CD4-positive, alpha-beta memory T cell (primary cell): ENCODE data around the gene PTPRJ. TPM values are rescaled to one million over a fixed set of nuclear protein-coding genes. Genes with fewer than 3 reads are reported as not detected.

Source experiments
- CTCF ChIA-PET: fragments of 350-600 bp; sonication (Branson Sonifier 250); formaldehyde crosslinking; loops from one replicate; lab custom pipeline; 2021; ENCODE audit warnings: inconsistent platforms; ENCODE audit not compliant: partially characterized antibody; lab: Charles Lee
- POLR2A ChIA-PET: fragments of 350-600 bp; sonication (Branson Sonifier 250); formaldehyde crosslinking; loops from one replicate; lab custom pipeline; 2021; ENCODE audit not compliant: partially characterized antibody; lab: Charles Lee
- DNase-seq, 5 donors: peaks; one replicate each; pipeline versions ENCODE4 v3.0.0 to v3.0.0-alpha.2; 2020 to 2022; ENCODE audit warnings: mixed read lengths in 1 of 5
- H3K27ac ChIP-seq: one replicate; pipeline ENCODE4 v1.7.0; 2013; ENCODE audit warnings: low read depth, low read length
- H3K27me3 ChIP-seq: 2 replicates; pipeline ENCODE4 v1.7.0; 2013; ENCODE audit warnings: mild to moderate bottlenecking, low read length, moderate library complexity; ENCODE audit not compliant: insufficient read depth
- H3K36me3 ChIP-seq: 2 replicates; pipeline ENCODE4 v1.7.0; 2013; ENCODE audit warnings: mild to moderate bottlenecking, low read length, moderate library complexity; ENCODE audit not compliant: insufficient read depth
- H3K4me1 ChIP-seq: 2 replicates; pipeline ENCODE4 v1.7.0; 2013; ENCODE audit warnings: mild to moderate bottlenecking, low read length, moderate library complexity; ENCODE audit not compliant: insufficient read depth
- H3K4me3 ChIP-seq, 2 donors: one replicate each; pipeline ENCODE4 v1.7.0; 2013; ENCODE audit warnings: low read length in 2 of 2, mild to moderate bottlenecking in 1 of 2
- H3K9me3 ChIP-seq, 2 donors: one replicate each; pipeline ENCODE4 v1.7.0; 2013; ENCODE audit warnings: low read length in 2 of 2, control low read depth in 1 of 2; ENCODE audit not compliant: control insufficient read depth in 1 of 2
- H3K27ac Mint-ChIP-seq, 7 donors: one replicate each; pipeline ENCODE4 v1.8.0; 2020 to 2021; ENCODE audit warnings: mixed read lengths in 7 of 7, mild to moderate bottlenecking in 6 of 7, inconsistent platforms in 3 of 7, moderate library complexity in 3 of 7
- H3K27me3 Mint-ChIP-seq, 2 donors: one replicate each; pipeline ENCODE4 v1.8.0; 2020 to 2021; ENCODE audit warnings: mixed read lengths in 2 of 2
- H3K36me3 Mint-ChIP-seq, 2 donors: one replicate each; pipeline ENCODE4 v1.8.0; 2020 to 2021; ENCODE audit warnings: mixed read lengths in 2 of 2, inconsistent platforms in 1 of 2, mild to moderate bottlenecking in 1 of 2
- H3K4me1 Mint-ChIP-seq, 4 donors: one replicate each; pipeline ENCODE4 v1.8.0; 2020 to 2021; ENCODE audit warnings: mixed read lengths in 4 of 4, mild to moderate bottlenecking in 1 of 4
- H3K4me3 Mint-ChIP-seq, 8 donors: one replicate each; pipeline ENCODE4 v1.8.0; 2020 to 2021; ENCODE audit warnings: mixed read lengths in 8 of 8, mild to moderate bottlenecking in 7 of 8, moderate library complexity in 6 of 8, inconsistent platforms in 3 of 8
- H3K9me3 Mint-ChIP-seq, 8 donors: one replicate each; pipeline ENCODE4 v1.8.0; 2020 to 2021; ENCODE audit warnings: mixed read lengths in 8 of 8, mild to moderate bottlenecking in 5 of 8, inconsistent platforms in 3 of 8, moderate library complexity in 1 of 8
- intact Hi-C: fragments of 100-400 bp; cut with micrococcal nuclease; formaldehyde crosslinking; loops from one replicate; pipeline ENCODE4 v1.15.1; 2023
- polyA plus RNA-seq, 2 donors: library from polyadenylated mRNA; unstranded; fragments of 300-500 nt; fragmentation: Illumina TruSeq; gene quantifications; one replicate each; pipeline ENCODE4 v1.2.3, GENCODE V29; 2021
- total RNA-seq, 2 experiments: library from RNA; stranded (reverse); gene quantifications; one replicate each; pipeline ENCODE4 v1.2.3, GENCODE V29; 2021

PTPRJ gene
- total and polyA plus RNA-seq, 4 experiments from 2014 or later: 3.3 to 57.9 (median 37.2) TPM

DNA sequence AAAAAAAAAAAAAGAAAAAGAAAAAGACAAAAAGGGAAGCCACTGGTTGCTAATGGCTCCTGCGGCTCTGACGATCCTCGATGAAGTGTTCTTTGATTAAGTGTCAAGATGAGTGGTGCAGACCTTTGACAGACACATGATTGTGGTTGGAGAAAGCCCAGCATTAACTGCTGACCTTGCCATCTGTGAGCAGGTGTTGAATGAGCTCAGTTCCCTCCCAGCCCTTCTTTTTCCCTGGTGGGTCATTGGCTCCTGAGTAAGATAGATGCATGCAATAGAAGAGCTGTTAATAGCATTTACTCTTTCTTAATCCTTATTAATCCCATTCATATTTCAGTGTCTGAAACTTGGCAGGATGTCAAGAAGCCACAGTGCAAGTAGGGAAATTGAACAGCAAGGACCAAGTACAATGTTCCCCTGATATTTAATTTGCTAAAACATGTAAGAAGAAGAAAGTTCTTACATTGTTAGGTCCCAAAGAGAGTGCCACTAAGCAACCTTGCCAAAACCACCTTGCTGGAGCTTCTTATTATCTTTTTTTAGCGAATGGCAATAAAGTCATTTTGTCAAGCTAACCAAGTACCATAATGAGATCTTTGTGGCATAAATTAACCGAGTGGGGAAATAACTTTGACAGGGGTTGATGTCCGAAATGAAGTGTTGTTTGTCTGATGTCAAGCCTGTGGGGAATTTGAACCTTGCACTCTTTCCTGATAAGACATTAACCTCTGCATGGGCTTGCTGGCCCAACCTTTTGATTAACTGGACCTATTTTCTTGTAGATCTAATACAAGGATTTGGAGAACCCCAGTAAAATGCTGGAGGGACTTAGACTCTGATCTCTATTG lies 113.7 kb downstream of the PTPRJ start:
- no peaks in the 10 kb centered on the region for H3K36me3 ChIP-seq
- intact Hi-C loops: no loop called here
- H3K27ac ChIP-seq: no peak overlapping the region
- no peaks in the 10 kb centered on the region for H3K27me3 Mint-ChIP-seq
- CTCF ChIA-PET: interaction anchor here (0.8 to 1.2 kb wide), 3 partner anchors 13 to 159 kb away, joined by 3 to 8 read pairs (median 4); no protein-coding TSS in a partner anchor
- DNase-seq: no peak
- H3K4me1 ChIP-seq: peaks cover 47% of the 10 kb centered on the region
- peak overlapping the region; percentile 34 to 80 (median 66) for H3K4me3 Mint-ChIP-seq
- H3K9me3 ChIP-seq: no peaks in the 10 kb centered on the region
- no peaks in the 10 kb centered on the region for H3K36me3 Mint-ChIP-seq
- POLR2A ChIA-PET: interaction anchor here (0.8 to 1.5 kb wide), 3 partner anchors 11 to 38 kb away, joined by 3 to 7 read pairs (median 5); no protein-coding TSS in a partner anchor
- H3K4me3 ChIP-seq: no peak overlapping the region
- no peaks in the 10 kb centered on the region for H3K27me3 ChIP-seq
- peaks cover 41 to 75% (median 56%) of the 10 kb centered on the region in 4 donors for H3K4me1 Mint-ChIP-seq
- H3K9me3 Mint-ChIP-seq: no peaks in the 10 kb centered on the region
- H3K27ac Mint-ChIP-seq: peak overlapping the region in 6 of 7 donors; percentile 64 to 80 (median 76)

DNA sequence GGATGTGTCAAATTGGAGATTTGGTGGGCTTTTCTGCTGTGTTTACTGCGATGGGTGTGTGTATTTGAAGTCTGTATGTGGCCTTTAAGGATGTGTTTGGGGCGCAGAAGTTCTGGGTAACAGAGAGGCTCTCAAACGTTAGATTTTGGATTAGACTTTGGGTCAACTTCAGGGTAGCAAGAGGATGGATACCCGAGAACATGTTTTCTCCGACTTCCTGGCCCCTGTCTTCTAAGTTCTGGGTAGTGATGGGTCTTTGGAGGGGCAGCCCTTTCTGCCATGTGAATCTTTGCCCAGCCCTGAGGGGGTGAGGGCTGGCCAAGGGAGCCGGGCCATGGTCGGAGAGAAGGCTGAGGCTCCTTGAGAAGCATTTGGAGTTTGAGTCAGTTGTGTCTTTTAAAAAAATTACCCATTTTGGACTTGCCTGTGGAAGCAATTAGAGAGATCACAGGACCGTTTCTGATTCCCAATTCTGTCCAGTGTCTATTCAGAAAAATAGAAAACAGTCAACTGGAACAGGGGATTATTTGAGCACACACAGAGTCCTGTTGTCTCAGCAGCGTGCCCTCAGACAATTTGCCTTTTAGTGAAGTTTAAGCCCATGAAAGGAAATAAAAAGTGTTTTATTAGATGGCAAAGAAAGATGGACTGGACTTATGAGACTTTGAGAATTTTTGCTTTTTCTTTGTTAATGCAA lies 114.4 kb downstream of the PTPRJ start:
- Mint-ChIP-seq H3K4me1 (peaks cover 41 to 74% (median 56%) of the 10 kb centered on the region in 4 donors), H3K36me3 (no peaks in the 10 kb centered on the region), H3K27ac (peak overlapping the region in 5 of 7 donors; percentile 44 to 77 (median 70)), H3K27me3 (no peaks in the 10 kb centered on the region), H3K4me3 (peak overlapping the region in 1 of 8 donors; percentile 11), H3K9me3 (no peaks in the 10 kb centered on the region)
- POLR2A ChIA-PET: interaction anchor here (0.8 to 1.0 kb wide), 2 partner anchors 10 to 39 kb away, joined by 3 to 5 read pairs; no protein-coding TSS in a partner anchor
- intact Hi-C loops: no loop called here
- no peak for DNase-seq
- Histone ChIP-seq H3K4me3 (no peak overlapping the region), H3K36me3 (no peaks in the 10 kb centered on the region), H3K27me3 (no peaks in the 10 kb centered on the region), H3K4me1 (peaks cover 49% of the 10 kb centered on the region), H3K9me3 (no peaks in the 10 kb centered on the region), H3K27ac (no peak overlapping the region)
- CTCF ChIA-PET: interaction anchor here (0.8 to 1.2 kb wide), 3 partner anchors 12 to 160 kb away, joined by 3 to 8 read pairs (median 5); no protein-coding TSS in a partner anchor

DNA sequence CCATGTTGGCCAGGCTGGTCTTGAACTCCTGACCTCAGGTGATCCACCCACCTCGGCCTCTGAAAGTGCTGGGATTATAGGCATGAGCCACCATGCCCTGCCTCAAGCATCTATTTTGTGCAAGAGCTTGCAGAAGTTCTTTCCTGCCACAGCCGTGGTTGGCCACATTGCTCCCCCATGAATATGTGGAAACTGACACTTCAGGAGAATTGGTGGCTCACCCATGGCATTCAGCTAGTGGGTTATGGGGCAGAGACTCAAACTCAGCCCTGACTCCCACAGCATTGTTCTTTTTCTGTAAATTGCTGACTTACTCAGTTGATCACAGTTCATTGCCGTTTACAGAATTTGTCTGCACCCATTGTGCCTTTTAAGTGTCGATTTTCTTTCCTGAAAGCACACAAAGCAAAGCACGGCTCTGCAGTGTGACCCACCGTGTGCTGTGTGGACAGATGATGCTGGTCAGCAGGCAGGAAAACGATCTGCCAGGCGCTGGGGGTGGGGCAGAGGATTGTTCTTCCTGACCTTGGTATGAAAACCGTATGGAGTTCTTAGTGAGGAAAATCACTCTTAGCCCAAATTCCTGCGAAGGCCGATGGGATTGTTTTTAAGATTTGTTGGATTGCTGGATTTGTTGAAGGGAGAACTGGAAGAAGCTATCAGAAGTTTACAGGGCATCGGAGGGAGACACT lies 115.6 kb downstream of the PTPRJ start:
- Histone ChIP-seq H3K36me3 (no peaks in the 10 kb centered on the region), H3K4me1 (peaks cover 40% of the 10 kb centered on the region), H3K27me3 (no peaks in the 10 kb centered on the region), H3K9me3 (no peaks in the 10 kb centered on the region), H3K27ac (no peak overlapping the region), H3K4me3 (no peak overlapping the region)
- peaks cover 36 to 63% (median 49%) of the 10 kb centered on the region in 4 donors for H3K4me1 Mint-ChIP-seq
- H3K36me3 Mint-ChIP-seq: no peaks in the 10 kb centered on the region
- intact Hi-C loops: no loop called here
- ChIA-PET POLR2A (interaction anchor here (1.6 kb wide), 1 partner anchor 40 kb away, joined by 6 read pairs; no protein-coding TSS in a partner anchor), CTCF (no interaction called here)
- no peaks in the 10 kb centered on the region for H3K9me3 Mint-ChIP-seq
- no peak overlapping the region for H3K4me3 Mint-ChIP-seq
- no peak for DNase-seq
- no peak overlapping the region for H3K27ac Mint-ChIP-seq
- H3K27me3 Mint-ChIP-seq: no peaks in the 10 kb centered on the region

DNA sequence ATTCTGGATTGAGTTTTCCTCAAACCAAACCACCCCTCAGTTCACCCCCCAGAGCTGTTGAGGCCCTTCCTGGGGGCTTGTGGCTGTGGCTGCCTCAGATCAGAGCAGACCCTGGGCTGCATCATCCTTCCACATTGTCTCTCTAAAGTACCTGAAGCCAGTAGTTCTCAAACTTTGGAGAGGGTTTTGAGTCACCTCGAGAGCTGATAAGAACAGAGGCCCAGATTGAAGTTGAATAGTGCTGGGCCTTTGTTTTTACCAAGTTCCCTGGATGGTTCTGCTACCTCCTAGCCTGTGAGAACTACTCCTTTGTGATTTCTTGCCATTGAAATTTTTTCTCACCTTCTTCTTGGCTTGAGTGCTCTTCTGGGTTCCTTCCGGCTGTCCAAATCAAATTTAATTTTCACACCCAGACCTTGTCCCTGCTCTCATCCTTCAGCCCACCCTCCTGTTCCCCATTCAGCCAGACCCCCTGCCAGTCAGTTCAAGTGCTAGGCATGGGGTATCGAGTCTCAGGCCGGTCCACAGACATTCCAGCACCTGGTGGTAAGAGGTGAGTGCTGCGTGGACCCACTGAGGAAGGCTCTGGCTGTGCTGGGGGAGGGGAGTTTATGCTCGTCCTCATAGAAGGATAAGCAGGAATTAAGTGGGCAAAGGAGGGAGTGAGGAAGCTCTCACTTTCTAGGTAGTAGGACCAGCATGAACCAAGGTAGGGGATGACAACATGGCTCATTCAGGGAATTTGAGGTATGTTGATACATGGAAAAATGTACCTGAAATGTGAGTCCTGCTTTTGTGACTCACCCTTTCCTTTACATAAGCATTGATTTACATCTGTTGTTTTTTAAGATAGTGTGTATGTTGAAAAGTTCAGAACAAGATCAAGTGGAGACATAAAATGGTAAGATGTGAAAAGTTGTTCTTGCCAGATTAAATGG lies 116.5 kb downstream of the PTPRJ start:
- peaks cover 39 to 60% (median 50%) of the 10 kb centered on the region in 4 donors for H3K4me1 Mint-ChIP-seq
- DNase-seq: no peak
- intact Hi-C loops: no loop called here
- H3K4me3 Mint-ChIP-seq: no peak overlapping the region
- Histone ChIP-seq H3K4me3 (no peak overlapping the region), H3K9me3 (no peaks in the 10 kb centered on the region), H3K27me3 (no peaks in the 10 kb centered on the region), H3K27ac (no peak overlapping the region), H3K36me3 (no peaks in the 10 kb centered on the region), H3K4me1 (peaks cover 37% of the 10 kb centered on the region)
- no peaks in the 10 kb centered on the region for H3K36me3 Mint-ChIP-seq
- ChIA-PET CTCF (interaction anchor here (1.0 to 4.8 kb wide), 2 partner anchors 12 to 162 kb away, joined by 3 to 21 read pairs; no protein-coding TSS in a partner anchor), POLR2A (interaction anchor here (1.4 to 1.6 kb wide), 2 partner anchors 11 to 41 kb away, joined by 4 to 6 read pairs; no protein-coding TSS in a partner anchor)
- no peaks in the 10 kb centered on the region for H3K27me3 Mint-ChIP-seq
- no peaks in the 10 kb centered on the region for H3K9me3 Mint-ChIP-seq
- H3K27ac Mint-ChIP-seq: peak overlapping the region in 3 of 7 donors; percentile 1 to 52 (median 29)

- H3K4me1 ChIP-seq: peaks cover 36% of the 10 kb centered on the region
- no peak overlapping the region for H3K27ac ChIP-seq
- Mint-ChIP-seq H3K27me3 (no peaks in the 10 kb centered on the region), H3K9me3 (no peaks in the 10 kb centered on the region), H3K4me3 (no peak overlapping the region), H3K4me1 (peaks cover 39 to 60% (median 53%) of the 10 kb centered on the region in 4 donors), H3K36me3 (no peaks in the 10 kb centered on the region), H3K27ac (peak overlapping the region in 1 of 7 donors; percentile 18)
- ChIA-PET CTCF (interaction anchor here (1.0 to 4.8 kb wide), 2 partner anchors 11 to 164 kb away, joined by 3 to 21 read pairs; no protein-coding TSS in a partner anchor), POLR2A (interaction anchor here (1.3 kb wide), 1 partner anchor 42 kb away, joined by 3 read pairs; no protein-coding TSS in a partner anchor)
- no peak for DNase-seq
- intact Hi-C loops: no loop called here
- H3K36me3 ChIP-seq: no peaks in the 10 kb centered on the region
- H3K9me3 ChIP-seq: no peaks in the 10 kb centered on the region
- H3K4me3 ChIP-seq: no peak overlapping the region
- H3K27me3 ChIP-seq: no peaks in the 10 kb centered on the region
Observed at GRCh38 chr11:48098024-48098423, 117.7 kb downstream of the PTPRJ start.

- H3K27me3 ChIP-seq: no peaks in the 10 kb centered on the region
- H3K27ac ChIP-seq: no peak overlapping the region
- H3K36me3 ChIP-seq: no peaks in the 10 kb centered on the region
- H3K9me3 Mint-ChIP-seq: no peaks in the 10 kb centered on the region
- H3K9me3 ChIP-seq: no peaks in the 10 kb centered on the region
- no peak overlapping the region for H3K4me3 Mint-ChIP-seq
- H3K4me1 ChIP-seq: peaks cover 23% of the 10 kb centered on the region
- no peak overlapping the region for H3K4me3 ChIP-seq
- CTCF ChIA-PET: interaction anchor here (0.7 to 4.8 kb wide), 5 partner anchors 9 to 166 kb away, joined by 3 to 21 read pairs (median 3); no protein-coding TSS in a partner anchor
- intact Hi-C loops: no loop called here
- no peaks in the 10 kb centered on the region for H3K36me3 Mint-ChIP-seq
- peak overlapping the region in 2 of 7 donors; percentile 8 to 64 for H3K27ac Mint-ChIP-seq
- POLR2A ChIA-PET: interaction anchor here (1.0 kb wide), 2 partner anchors 94 to 117 kb away, joined by 3 read pairs; no protein-coding TSS in a partner anchor
- DNase-seq: no peak
- H3K27me3 Mint-ChIP-seq: no peaks in the 10 kb centered on the region
- peaks cover 32 to 56% (median 45%) of the 10 kb centered on the region in 4 donors for H3K4me1 Mint-ChIP-seq
Observed at GRCh38 chr11:48099916-48100446, 119.6 kb downstream of the PTPRJ start.
